GM12878 (cell line): ENCODE data around the gene GGA2. TPM values are rescaled to one million over a fixed set of nuclear protein-coding genes. Genes with fewer than 3 reads are reported as not detected.

Source experiments
- ATAC-seq: fragments of 200-7000 bp; cut with Tn5 transposase; 3 replicates; pipeline ENCODE4 v1.9.1; 2020; ENCODE audit warnings: mild to moderate bottlenecking, moderate library complexity
- BruUV-seq: library from RNA; stranded (reverse); fragments of 400-500 nt; replicated peaks from 2 replicates; lab custom pipeline; 2021; lab: Mats Ljungman, UMichigan
- CTCF ChIA-PET: fragments of 300-600 bp; sonication (Branson Sonifier 250); formaldehyde crosslinking; extraction: SDS; loops from one replicate; lab custom pipeline; 2021; ENCODE audit warnings: inconsistent platforms; lab: Yijun Ruan, JAX
- POLR2A ChIA-PET: fragments of 350-600 bp; formaldehyde crosslinking; extraction: SDS; loops from one replicate; lab custom pipeline; 2021; ENCODE audit warnings: inconsistent platforms; lab: Charles Lee
- RAD21 ChIA-PET: fragments of 300-600 bp; sonication (Branson Sonifier 250); formaldehyde crosslinking; loops from one replicate; lab custom pipeline; 2023; ENCODE audit warnings: antibody characterized with exemption; ENCODE audit not compliant: unreplicated experiment; lab: Charles Lee
- SMC1A ChIA-PET: fragments of 300-600 bp; sonication (Branson Sonifier 250); formaldehyde crosslinking; loops from one replicate; lab custom pipeline; 2023; ENCODE audit not compliant: unreplicated experiment, uncharacterized antibody; lab: Charles Lee
- DNase-seq: peaks from one replicate; pipeline ENCODE4 v3.0.0-alpha.2; 2011; ENCODE audit warnings: low read depth, low spot score
- FAIRE-seq: peaks from 3 replicates; lab custom pipeline; 2011; peaks lifted over from hg19 to GRCh38; lab: Jason Lieb, UNC
- H2AFZ ChIP-seq: 2 replicates; pipeline ENCODE4 v1.6.0; 2011; ENCODE audit warnings: low read depth, low read length, control low read depth; ENCODE audit not compliant: control insufficient read depth
- H3K27ac ChIP-seq: 2 replicates; pipeline ENCODE4 v1.5.1; 2011; ENCODE audit warnings: control low read depth; ENCODE audit not compliant: control insufficient read depth, insufficient read depth
- H3K27me3 ChIP-seq, 2 experiments: replicated peaks in 1 of 2; 2 replicates each; pipeline versions ENCODE4 v1.6.0 to v1.6.1; 2011; ENCODE audit warnings: low read length in 1 of 2; ENCODE audit not compliant: control insufficient read depth in 2 of 2, insufficient read depth in 2 of 2
- H3K36me3 ChIP-seq, 2 experiments: 2 replicates each; pipeline ENCODE4 v1.5.1; 2011; ENCODE audit warnings: low read length in 1 of 2; ENCODE audit not compliant: control insufficient read depth in 2 of 2, insufficient read depth in 2 of 2
- H3K4me1 ChIP-seq: 2 replicates; pipeline ENCODE4 v1.6.1; 2011; ENCODE audit warnings: mild to moderate bottlenecking, low read length, moderate library complexity, mixed read lengths; ENCODE audit not compliant: control insufficient read depth, insufficient read depth
- H3K4me2 ChIP-seq: 2 replicates; pipeline ENCODE4 v1.6.0; 2011; ENCODE audit warnings: control low read depth; ENCODE audit not compliant: control insufficient read depth, insufficient read depth
- H3K4me3 ChIP-seq: fragments of 200-600 bp; sonication (generic); 2 replicates; pipeline ENCODE4 v1.5.1; 2016
- H3K79me2 ChIP-seq: 2 replicates; pipeline ENCODE4 v1.6.0; 2011; ENCODE audit warnings: low read length; ENCODE audit not compliant: control insufficient read depth, insufficient read depth
- H3K9ac ChIP-seq: 2 replicates; pipeline ENCODE4 v1.8.0; 2011; ENCODE audit warnings: low read length, control low read depth, mixed read lengths; ENCODE audit not compliant: control insufficient read depth, insufficient read depth
- H3K9me3 ChIP-seq: replicated peaks from 3 replicates; pipeline ENCODE4 v1.5.1; 2011; ENCODE audit warnings: mild to moderate bottlenecking, low read length; ENCODE audit not compliant: control insufficient read depth, insufficient read depth
- H4K20me1 ChIP-seq: 2 replicates; pipeline ENCODE4 v1.6.0; 2011; ENCODE audit not compliant: control insufficient read depth, insufficient read depth
- ATF7 ChIP-seq: fragments of 450-650 bp; IDR thresholded peaks from 2 replicates; pipeline ENCODE4 v1.6.1; 2016; ENCODE audit warnings: low read depth, mild to moderate bottlenecking
- DPF2 ChIP-seq: fragments of 450-650 bp; IDR thresholded peaks from 2 replicates; pipeline ENCODE4 v1.6.1; 2017; ENCODE audit warnings: mild to moderate bottlenecking
- EGR1 ChIP-seq, 2 experiments: IDR thresholded peaks; 1 replicate in 1 of 2; 2 replicates in 1 of 2; pipeline ENCODE4 v1.6.1; 2011 to 2012; ENCODE audit warnings: low read depth in 2 of 2, low read length in 2 of 2, borderline replicate concordance in 1 of 2, mild to moderate bottlenecking in 1 of 2, moderate library complexity in 1 of 2
- ESRRA ChIP-seq: IDR thresholded peaks from 2 replicates; pipeline ENCODE4 v1.6.1; 2012; ENCODE audit warnings: mild to moderate bottlenecking, low read length, improper control_type of control experiment
- IKZF2 ChIP-seq, 2 experiments: fragments of 450-650 bp; IDR thresholded peaks; 2 replicates each; pipeline ENCODE4 v1.6.1; 2017; ENCODE audit warnings: mild to moderate bottlenecking in 2 of 2, moderate library complexity in 2 of 2
- PAX5 ChIP-seq: IDR thresholded peaks from 2 replicates; pipeline ENCODE4 v1.6.1; 2011; ENCODE audit warnings: low read depth, low read length, borderline replicate concordance
- TBL1XR1 ChIP-seq: IDR thresholded peaks from 2 replicates; pipeline ENCODE4 v1.6.1; 2012; ENCODE audit warnings: low read depth, low read length, improper control_type of control experiment
- WGBS: methylation state at CpG from one replicate; pipeline ENCODE4 v1.1.6; 2016; ENCODE audit warnings: low lambda C conversion rate; ENCODE audit not compliant: insufficient replicate concordance, insufficient coverage; ENCODE audit errors: missing lambda C conversion rate; 5-methylcytosine and 5-hydroxymethylcytosine counted together
- in situ Hi-C: fragments of 300-500 bp; cut with MboI; formaldehyde crosslinking; loops from 9 replicates; pipeline ENCODE4 v1.14.3; 2018; ENCODE audit warnings: mixed read lengths
- intact Hi-C: fragments of 100-400 bp; cut with micrococcal nuclease; formaldehyde crosslinking; loops from one replicate; pipeline ENCODE4 v1.14.2; 2022; ENCODE audit not compliant: unreplicated experiment
- polyA plus RNA-seq, 11 experiments: library from polyadenylated mRNA; depleted of rRNA in 4 of 11; unstranded in 6 of 11; stranded (reverse) in 5 of 11; fragments of >200 nt; fragmentation: Nextera tagmentation in 4 of 11; fragmentation: Illumina TruSeq in 1 of 11; extraction: Ambion mirVana in 4 of 11; extraction: Trizol in 1 of 11; gene quantifications; 1 replicate in 1 of 11; 2 replicates in 10 of 11; pipeline versions ENCODE4 v1.2.1 to v1.2.3, GENCODE V29; 2011 to 2016; ENCODE audit warnings: inconsistent platforms in 2 of 11, missing spikeins in 2 of 11, low read depth in 1 of 11
- total RNA-seq, 4 experiments: library from RNA; depleted of rRNA in 3 of 4; stranded (reverse); fragments of >200 nt in 3 of 4; fragmentation: Illumina TruSeq in 1 of 4; extraction: Trizol in 1 of 4; gene quantifications; 2 replicates each; pipeline versions ENCODE4 v1.2.1 to v1.2.3, GENCODE V29; 2013 to 2021

The GGA2 gene
- total and polyA plus RNA-seq, 10 of the 15 experiments (the other 5 are each of a cell fraction or from before 2014, with no cell fraction given): 14.1 to 153 (median 86.6) TPM

GRCh38 chr16:23523321-23523720 lies 13.0 kb upstream of the GGA2 start:
- Histone ChIP-seq H3K27me3 (no peaks in the 10 kb centered on the region), H4K20me1 (no peaks in the 10 kb centered on the region), H3K9me3 (no peaks in the 10 kb centered on the region), H3K79me2 (no peaks in the 10 kb centered on the region), H3K4me2 (no peak overlapping the region), H3K27ac (no peak overlapping the region), H2AFZ (no peak overlapping the region), H3K4me3 (no peak overlapping the region), H3K4me1 (peaks cover 23% of the 10 kb centered on the region), H3K9ac (no peak overlapping the region), H3K36me3 (peaks cover 13 to 26% of the 10 kb centered on the region in 2 experiments)
- TF ChIP-seq DPF2: no peak
- ChIA-PET POLR2A (interaction anchor here (1.0 kb wide), 1 partner anchor 17 kb away, joined by 3 read pairs; no protein-coding TSS in a partner anchor), CTCF (no interaction called here), SMC1A (interaction anchor here (6.8 kb wide), 1 partner anchor 17 kb away, joined by 48 read pairs; no protein-coding TSS in a partner anchor), RAD21 (no interaction called here)
- no TSS peak for BruUV-seq
- DNase-seq (no peak), ATAC-seq (no peak), FAIRE-seq (no peak)
- in situ Hi-C loops (no loop called here), intact Hi-C loops (no loop called here)
- WGBS: 100% methylated on average over 6 of the region's 6 CpGs

- POLR2A ChIA-PET: no interaction called here
- BruUV-seq: no TSS peak
Measured at GRCh38 chr16:23521965-23522364, 11.7 kb upstream of the GGA2 start.

More at GRCh38 chr16:23521965-23522364, 11.7 kb upstream of the GGA2 start:
- WGBS: 99% methylated on average over 4 of the region's 4 CpGs
- no peaks in the 10 kb centered on the region for H4K20me1 ChIP-seq
- H2AFZ ChIP-seq: no peak overlapping the region
- in situ Hi-C loops: no loop called here
- RAD21 ChIA-PET: no interaction called here
- H3K27me3 ChIP-seq: no peaks in the 10 kb centered on the region
- H3K79me2 ChIP-seq: no peaks in the 10 kb centered on the region
- no peak for ATAC-seq
- DNase-seq: no peak
- no peak for FAIRE-seq
- H3K27ac ChIP-seq: no peak overlapping the region
- TF ChIP-seq TBL1XR1: no peak
- TF ChIP-seq ATF7: no peak
- no peak for TF ChIP-seq PAX5
- no peak for TF ChIP-seq EGR1 (IDR thresholded peaks at IDR 0.05; ENCODE audit: borderline replicate concordance in 1 of 2, low read depth in 2 of 2, low read length in 2 of 2)
- no peak for TF ChIP-seq IKZF2 (IDR thresholded peaks at IDR 0.05)
- no peak for TF ChIP-seq ESRRA
- TF ChIP-seq, all 136 proteins: peak for 0
- ChIA-PET CTCF (interaction anchor here (1.0 to 1.3 kb wide), 2 partner anchors 16 to 18 kb away, joined by 3 read pairs; no protein-coding TSS in a partner anchor), SMC1A (interaction anchor here (6.8 kb wide), 1 partner anchor 15 kb away, joined by 48 read pairs; no protein-coding TSS in a partner anchor)
- Histone ChIP-seq H3K36me3 (peaks cover 13 to 22% of the 10 kb centered on the region in 2 experiments), H3K9me3 (no peaks in the 10 kb centered on the region), H3K4me2 (no peak overlapping the region), H3K4me1 (peaks cover 28% of the 10 kb centered on the region), H3K4me3 (no peak overlapping the region), H3K9ac (no peak overlapping the region)
- intact Hi-C loops: no loop called here
